ENCODE data around the gene ZDHHC6.

GRCh38 chr10:112475575-112476218 lies 29.0 kb upstream of the ZDHHC6 start:
- no peak for TF ChIP-seq POLR2A (IDR thresholded peaks at IDR 0.05)
- TF ChIP-seq CTCF (IDR thresholded peaks at IDR 0.05): peak in 11 of 12 donors; percentile 6 to 52 (median 28)
